ENCODE data around the gene GNB1. TPM values are rescaled to one million over a fixed set of nuclear protein-coding genes. Genes with fewer than 3 reads are reported as not detected.
A peak's percentile ranks its signal among the peaks of the same experiment; 100 is the strongest.

GNB1 gene
- polyA plus RNA-seq, 1 experiment, result 400 TPM

DNA sequence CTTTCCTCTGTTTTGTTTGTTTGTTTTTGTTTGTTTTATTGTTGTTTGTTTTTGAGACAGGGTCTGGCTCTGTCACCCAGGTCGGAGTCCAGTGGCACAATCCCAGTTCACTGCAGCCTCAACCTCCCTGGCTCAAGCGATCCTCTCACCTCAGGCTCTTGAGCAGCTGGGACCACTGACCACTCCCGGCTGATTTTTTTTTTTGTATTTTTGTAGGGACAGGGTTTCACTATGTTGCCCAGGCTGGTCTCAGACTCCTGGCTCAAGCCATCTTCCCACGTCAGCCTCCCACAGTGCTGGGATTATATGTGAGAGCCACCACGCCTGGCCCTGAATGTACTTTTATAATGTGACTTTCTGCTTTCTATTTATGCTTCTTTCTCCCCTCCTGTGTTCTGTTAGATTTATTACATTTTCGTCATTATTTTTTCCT lies 19.2 kb upstream of the GNB1 start:
- H3K9me3 ChIP-seq (ENCODE audit: control insufficient read depth, insufficient read depth, low read length), result no peaks in the 10 kb centered on the region; the same call in 1 of the 2 replicates
- no peak overlapping the region for H3K27ac ChIP-seq (ENCODE audit: low read depth, low read length)
- CTCF ChIA-PET, result interaction anchor here (0.6 to 2.7 kb wide), 5 partner anchors 9 to 265 kb away, joined by 3 to 13 read pairs (median 3); no protein-coding TSS in a partner anchor
- H3K4me3 ChIP-seq (ENCODE audit: low read depth, low read length), result peak overlapping the region; percentile 55
- H3K27me3 ChIP-seq (ENCODE audit: control insufficient read depth, insufficient read depth, low read length), result peaks cover 2% of the 10 kb centered on the region
- POLR2A ChIA-PET, result no interaction called here
- DNase-seq (ENCODE audit: low read depth, low spot score), result no peak
- TF ChIP-seq, protein P1, sequence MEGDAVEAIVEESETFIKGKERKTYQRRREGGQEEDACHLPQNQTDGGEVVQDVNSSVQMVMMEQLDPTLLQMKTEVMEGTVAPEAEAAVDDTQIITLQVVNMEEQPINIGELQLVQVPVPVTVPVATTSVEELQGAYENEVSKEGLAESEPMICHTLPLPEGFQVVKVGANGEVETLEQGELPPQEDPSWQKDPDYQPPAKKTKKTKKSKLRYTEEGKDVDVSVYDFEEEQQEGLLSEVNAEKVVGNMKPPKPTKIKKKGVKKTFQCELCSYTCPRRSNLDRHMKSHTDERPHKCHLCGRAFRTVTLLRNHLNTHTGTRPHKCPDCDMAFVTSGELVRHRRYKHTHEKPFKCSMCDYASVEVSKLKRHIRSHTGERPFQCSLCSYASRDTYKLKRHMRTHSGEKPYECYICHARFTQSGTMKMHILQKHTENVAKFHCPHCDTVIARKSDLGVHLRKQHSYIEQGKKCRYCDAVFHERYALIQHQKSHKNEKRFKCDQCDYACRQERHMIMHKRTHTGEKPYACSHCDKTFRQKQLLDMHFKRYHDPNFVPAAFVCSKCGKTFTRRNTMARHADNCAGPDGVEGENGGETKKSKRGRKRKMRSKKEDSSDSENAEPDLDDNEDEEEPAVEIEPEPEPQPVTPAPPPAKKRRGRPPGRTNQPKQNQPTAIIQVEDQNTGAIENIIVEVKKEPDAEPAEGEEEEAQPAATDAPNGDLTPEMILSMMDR (IDR thresholded peaks at IDR 0.05; ENCODE audit: low read depth, low read length), result no peak

DNA sequence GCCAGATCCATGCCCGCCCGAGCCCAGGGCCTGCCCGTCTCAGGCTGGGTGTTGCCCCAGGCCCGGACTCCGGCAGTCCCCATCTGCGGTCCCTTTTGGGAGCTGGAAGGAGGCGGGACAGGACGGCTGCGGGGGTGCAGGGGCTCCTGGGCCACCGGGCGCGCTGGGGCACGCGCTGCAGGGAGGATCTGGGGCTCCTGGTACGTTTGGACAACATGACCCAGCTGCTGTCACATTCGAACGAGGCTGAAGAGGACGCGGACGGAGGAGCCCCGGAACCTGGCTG lies 17.6 kb upstream of the GNB1 start:
- ChIA-PET POLR2A (interaction anchor here (0.8 to 1.2 kb wide), 6 partner anchors 17 to 214 kb away, joined by 3 to 8 read pairs (median 4); no protein-coding TSS in a partner anchor), CTCF (interaction anchor here (0.6 to 2.7 kb wide), 14 partner anchors 9 to 266 kb away, joined by 3 to 13 read pairs (median 4); no protein-coding TSS in a partner anchor)
- peak overlapping the region; percentile 73 for H3K4me3 ChIP-seq (ENCODE audit: low read depth, low read length)
- H3K27me3 ChIP-seq (ENCODE audit: control insufficient read depth, insufficient read depth, low read length), result no peaks in the 10 kb centered on the region
- peaks cover under 1% of the 10 kb centered on the region; the same call in 1 of the 2 replicates for H3K9me3 ChIP-seq (ENCODE audit: control insufficient read depth, insufficient read depth, low read length)
- TF ChIP-seq, protein P1 (IDR thresholded peaks at IDR 0.05; ENCODE audit: low read depth, low read length), result no peak
- no peak for DNase-seq (ENCODE audit: low read depth, low spot score)
- no peak overlapping the region for H3K27ac ChIP-seq (ENCODE audit: low read depth, low read length)

DNA sequence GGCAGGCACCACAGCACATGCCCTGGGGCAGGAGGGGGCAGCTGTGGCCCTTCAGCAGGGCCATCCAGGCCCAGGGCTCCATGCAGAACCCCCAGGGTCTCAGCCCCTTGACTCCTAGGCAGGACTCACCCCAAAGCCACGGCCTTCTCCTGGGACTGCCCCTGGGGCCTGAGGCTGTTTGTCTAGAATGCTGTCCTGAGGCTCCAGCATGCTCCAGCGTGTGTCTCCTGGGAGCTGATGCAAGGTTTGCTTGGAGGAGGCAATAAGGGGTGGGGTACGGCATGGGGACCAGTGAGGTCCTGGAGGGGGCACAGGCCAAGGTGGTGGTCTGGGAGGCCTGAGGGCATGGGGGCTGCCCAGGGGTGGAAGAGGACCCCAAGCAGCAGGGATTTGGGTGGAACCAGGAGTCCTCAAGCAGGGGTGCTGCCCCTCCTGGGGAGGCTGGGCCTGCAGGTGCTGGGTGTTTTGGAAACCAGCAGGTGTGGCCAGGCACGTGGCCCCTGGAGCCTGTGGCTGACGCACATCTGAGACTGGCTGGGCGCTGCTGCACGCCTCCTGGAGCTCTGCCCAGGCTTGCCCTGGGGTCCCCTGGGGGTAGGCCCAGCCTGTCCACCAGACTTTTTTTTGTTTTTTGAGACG lies 16.3 kb upstream of the GNB1 start:
- TF ChIP-seq, protein P1 (IDR thresholded peaks at IDR 0.05; ENCODE audit: low read depth, low read length), result no peak
- no peak overlapping the region for H3K4me3 ChIP-seq (ENCODE audit: low read depth, low read length)
- POLR2A ChIA-PET, result interaction anchor here (0.8 kb wide), 1 partner anchor 212 kb away, joined by 8 read pairs; no protein-coding TSS in a partner anchor
- peaks cover 8% of the 10 kb centered on the region for H3K9me3 ChIP-seq (ENCODE audit: control insufficient read depth, insufficient read depth, low read length)
- CTCF ChIA-PET, result interaction anchor here (1.5 to 1.8 kb wide), 5 partner anchors 9 to 131 kb away, joined by 3 to 10 read pairs (median 4); no protein-coding TSS in a partner anchor
- no peak for DNase-seq (ENCODE audit: low read depth, low spot score)
- H3K27ac ChIP-seq (ENCODE audit: low read depth, low read length), result no peak overlapping the region
- no peaks in the 10 kb centered on the region for H3K27me3 ChIP-seq (ENCODE audit: control insufficient read depth, insufficient read depth, low read length)

DNA sequence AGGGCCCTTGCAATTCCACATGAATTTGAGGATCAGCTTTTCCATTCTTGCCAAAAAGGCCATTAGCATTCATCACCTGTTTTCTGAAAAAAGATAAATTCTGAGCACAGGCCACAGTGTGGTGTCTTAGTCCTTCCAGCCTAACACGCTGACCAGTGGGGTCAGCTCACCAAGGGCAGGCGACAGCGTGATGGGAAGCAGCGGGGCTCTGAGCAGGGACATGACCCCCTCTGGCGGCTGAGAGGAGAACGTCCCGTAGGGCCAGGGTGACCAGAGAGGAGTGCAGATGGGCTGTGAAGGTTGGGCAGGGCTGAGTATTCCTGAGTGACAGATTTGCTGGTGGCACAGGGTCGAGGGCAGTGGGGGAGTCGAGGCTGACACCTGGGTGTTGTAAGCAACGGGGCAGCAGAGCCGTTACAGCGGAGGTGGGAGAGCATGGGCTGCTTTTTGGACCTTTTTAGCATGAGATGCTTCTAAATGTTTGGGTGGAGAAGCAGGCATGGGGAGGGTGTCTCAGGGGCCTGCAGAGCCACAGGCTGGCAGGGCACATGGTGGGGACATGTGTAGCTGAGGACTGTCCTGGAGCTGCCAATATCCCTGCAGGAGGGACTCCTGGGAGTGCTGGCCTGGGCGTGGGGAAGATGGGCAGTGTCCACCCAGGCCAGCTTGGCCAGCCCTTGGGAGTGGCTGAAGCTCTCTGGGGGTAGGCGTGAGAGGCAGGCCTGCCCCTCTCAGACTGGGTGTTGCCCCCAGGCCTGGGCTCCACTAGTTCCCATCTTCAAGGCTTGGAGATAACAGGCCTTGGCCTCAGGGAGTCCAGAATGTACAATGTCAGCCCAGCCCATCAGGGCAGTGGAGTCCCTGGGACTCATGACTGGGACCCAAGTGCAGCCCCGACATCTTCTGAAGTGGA lies 15.6 kb upstream of the GNB1 start:
- TF ChIP-seq, protein P1 (IDR thresholded peaks at IDR 0.05; ENCODE audit: low read depth, low read length), result peak; percentile 96
- DNase-seq (ENCODE audit: low read depth, low spot score), result peak; percentile 38
- CTCF ChIA-PET, result interaction anchor here (0.6 to 1.8 kb wide), 30 partner anchors 9 to 188 kb away, joined by 3 to 15 read pairs (median 4); no protein-coding TSS in a partner anchor
- Histone ChIP-seq H3K27me3 (ENCODE audit: control insufficient read depth, insufficient read depth, low read length) (no peaks in the 10 kb centered on the region), H3K27ac (ENCODE audit: low read depth, low read length) (no peak overlapping the region), H3K4me3 (ENCODE audit: low read depth, low read length) (no peak overlapping the region), H3K9me3 (ENCODE audit: control insufficient read depth, insufficient read depth, low read length) (peaks cover 8% of the 10 kb centered on the region)
- POLR2A ChIA-PET, result no interaction called here

All from AG04450 (cell line).